ENCODE measurements around the gene AGBL4.
A peak's percentile ranks its signal among the peaks of the same experiment; 100 is the strongest.
"Not testable (repeated sequence)": the region's sequence is repeated elsewhere in the genome, so short reads cannot be mapped to it uniquely, and the experiment has no call there.

AGBL4 gene

DNA sequence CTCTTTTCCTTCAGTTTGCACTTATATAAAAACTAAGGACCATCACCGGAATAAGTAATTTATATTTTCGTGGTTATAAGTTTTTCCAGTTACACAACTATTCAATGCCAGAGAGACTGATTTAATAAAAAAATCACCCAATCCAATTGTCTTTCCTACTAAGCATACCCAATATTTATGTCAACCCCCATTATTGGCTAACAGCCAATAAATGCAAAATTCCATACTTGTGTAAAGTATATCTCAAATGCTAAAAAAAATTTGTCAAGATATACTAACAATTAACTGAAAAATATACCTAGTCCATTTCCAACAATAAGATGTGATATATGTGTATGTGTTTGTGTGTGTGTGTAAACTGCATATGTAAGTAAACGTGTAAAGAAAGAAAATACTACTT, 117.4 kb downstream of the AGBL4 start:
- Histone ChIP-seq H3K4me1 (no peaks in the 10 kb centered on the region), H3K9ac (no peak overlapping the region), H3K27ac (no peak overlapping the region), H3K4me2 (no peak overlapping the region), H3K9me3 (no peaks in the 10 kb centered on the region), H4K20me1 (no peaks in the 10 kb centered on the region), H3K4me3 (no peak overlapping the region), H3K27me3 (no peaks in the 10 kb centered on the region), H3K36me3 (no peaks in the 10 kb centered on the region)
- TF ChIP-seq Cebpa-rat (IDR thresholded peaks at IDR 0.05), result no peak

DNA sequence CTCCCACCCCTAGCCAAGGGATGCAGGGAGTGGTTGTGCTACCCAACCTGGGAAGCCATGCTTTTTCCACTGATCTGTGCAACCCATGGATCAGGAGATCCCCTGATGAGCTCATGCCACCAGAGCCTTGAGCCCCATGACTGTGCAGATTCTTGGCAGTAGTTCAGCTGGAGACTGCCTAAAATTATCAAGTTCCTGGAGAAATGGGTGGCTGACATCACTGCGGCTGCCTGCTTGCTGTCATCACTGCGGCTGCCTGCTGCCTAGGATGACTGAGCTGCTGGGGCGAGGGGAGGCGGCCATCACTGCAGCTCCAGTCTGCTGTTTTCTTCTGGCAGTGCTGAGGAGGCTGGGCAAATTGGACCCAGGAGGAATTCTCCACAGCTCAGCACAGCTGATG, 159.2 kb downstream of the AGBL4 start:
- Histone ChIP-seq H3K36me3 (no peaks in the 10 kb centered on the region), H4K20me1 (no peaks in the 10 kb centered on the region), H3K9me3 (no peaks in the 10 kb centered on the region), H3K4me2 (no peak overlapping the region), H3K4me1 (no peaks in the 10 kb centered on the region), H3K27ac (no peak overlapping the region), H3K27me3 (no peaks in the 10 kb centered on the region), H3K4me3 (no peak overlapping the region), H3K9ac (no peak overlapping the region)
- TF ChIP-seq Cebpa-rat (IDR thresholded peaks at IDR 0.05), result no peak

DNA sequence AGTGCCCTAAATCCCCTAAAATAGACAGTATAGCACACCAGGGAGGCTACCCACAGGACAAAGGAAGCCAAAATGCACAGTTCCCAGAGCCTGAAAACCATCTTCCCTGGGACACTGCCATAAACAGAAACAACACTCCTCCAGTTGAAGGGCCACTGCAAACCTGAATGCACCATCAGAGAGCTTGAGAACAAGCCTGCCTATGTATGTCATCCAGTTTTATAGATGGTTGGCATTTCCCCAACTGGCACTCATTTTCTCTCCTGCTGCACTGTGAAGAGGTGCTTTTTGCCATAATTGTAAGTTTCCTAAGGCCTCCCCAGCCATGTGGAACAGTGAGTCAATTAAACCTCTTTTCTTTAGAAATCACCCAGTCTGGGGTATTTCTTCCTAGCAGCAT, 169.0 kb downstream of the AGBL4 start:
- Histone ChIP-seq H3K9ac (no peak overlapping the region), H3K36me3 (no peaks in the 10 kb centered on the region), H3K4me1 (no peaks in the 10 kb centered on the region), H3K4me2 (no peak overlapping the region), H4K20me1 (no peaks in the 10 kb centered on the region), H3K27me3 (no peaks in the 10 kb centered on the region), H3K9me3 (no peaks in the 10 kb centered on the region), H3K27ac (no peak overlapping the region), H3K4me3 (no peak overlapping the region)
- no peak for TF ChIP-seq Cebpa-rat (IDR thresholded peaks at IDR 0.05)

DNA sequence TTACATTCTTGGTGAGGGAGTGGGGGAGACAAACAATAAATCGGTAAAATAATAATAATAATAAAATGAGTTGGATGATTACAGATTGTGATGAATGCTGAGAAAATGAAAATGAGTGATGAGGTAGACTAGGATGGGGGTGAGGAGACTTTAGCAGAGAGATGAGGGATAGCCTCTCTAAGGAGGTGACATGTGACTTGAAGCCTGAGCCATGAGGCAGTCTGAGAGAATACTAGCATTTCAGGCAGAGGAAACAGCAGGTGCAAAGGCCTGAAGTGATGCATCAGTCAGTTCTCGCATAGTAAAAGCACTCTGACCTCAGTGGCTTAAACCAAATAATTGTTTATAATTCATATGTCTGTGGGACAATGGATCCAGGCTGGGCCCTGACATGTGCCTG, 181.2 kb downstream of the AGBL4 start:
- Histone ChIP-seq H4K20me1 (no peaks in the 10 kb centered on the region), H3K9me3 (peaks cover 44% of the 10 kb centered on the region), H3K4me2 (no peak overlapping the region), H3K27me3 (no peaks in the 10 kb centered on the region), H3K27ac (no peak overlapping the region), H3K9ac (no peak overlapping the region), H3K36me3 (no peaks in the 10 kb centered on the region), H3K4me3 (no peak overlapping the region), H3K4me1 (no peaks in the 10 kb centered on the region)
- TF ChIP-seq Cebpa-rat (IDR thresholded peaks at IDR 0.05), result no peak

DNA sequence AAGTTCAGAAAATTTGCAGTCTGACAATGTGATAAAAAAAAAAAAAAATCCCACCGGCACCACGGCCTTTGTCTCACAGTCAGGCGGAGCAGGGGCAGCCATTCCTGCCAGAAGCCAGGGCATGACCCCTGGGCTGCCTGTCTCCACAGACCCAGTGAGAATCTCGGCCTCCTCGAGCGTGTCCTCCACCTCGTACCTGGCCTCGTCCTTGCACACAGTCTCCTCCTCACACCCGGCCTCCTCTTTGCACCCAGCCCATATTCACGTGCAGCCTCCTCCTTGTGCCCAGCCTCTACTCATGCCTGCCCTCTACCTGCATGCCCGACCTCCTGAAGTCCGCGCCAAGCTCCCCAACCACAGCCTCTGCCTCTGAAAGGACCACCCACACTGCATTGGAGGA, 182.0 kb downstream of the AGBL4 start:
- no peak overlapping the region for H3K9ac ChIP-seq
- no peaks in the 10 kb centered on the region for H3K27me3 ChIP-seq
- H3K27ac ChIP-seq, result no peak overlapping the region
- H3K9me3 ChIP-seq, result peaks cover 43% of the 10 kb centered on the region
- H4K20me1 ChIP-seq, result no peaks in the 10 kb centered on the region
- H3K4me3 ChIP-seq, result no peak overlapping the region
- H3K4me2 ChIP-seq, result no peak overlapping the region
- no peaks in the 10 kb centered on the region for H3K36me3 ChIP-seq
- H3K4me1 ChIP-seq, result no peaks in the 10 kb centered on the region
- no peak for TF ChIP-seq Cebpa-rat (IDR thresholded peaks at IDR 0.05)

DNA sequence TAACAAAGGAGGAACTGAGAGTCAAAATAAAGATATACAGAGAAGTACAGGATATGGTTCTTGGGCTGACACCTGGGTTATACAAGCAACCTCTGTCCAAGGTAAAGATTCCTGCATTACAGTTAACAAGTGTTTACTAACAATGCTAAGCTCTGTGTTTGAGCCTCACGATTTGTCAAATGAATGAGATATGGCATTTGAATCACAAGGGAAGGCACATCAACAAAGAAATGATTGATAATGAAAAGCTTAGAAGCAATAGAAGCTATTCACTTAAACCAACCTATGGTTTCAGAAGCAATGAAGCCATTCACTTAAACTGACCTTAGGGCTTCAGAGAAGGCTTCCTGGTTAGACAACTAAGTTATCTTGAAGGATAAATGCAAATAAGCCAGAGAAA, 199.5 kb downstream of the AGBL4 start:
- H3K4me2 ChIP-seq, result no peak overlapping the region
- H3K4me3 ChIP-seq, result no peak overlapping the region
- H3K27ac ChIP-seq, result no peak overlapping the region
- no peaks in the 10 kb centered on the region for H4K20me1 ChIP-seq
- H3K4me1 ChIP-seq, result no peaks in the 10 kb centered on the region
- H3K9ac ChIP-seq, result no peak overlapping the region
- H3K27me3 ChIP-seq, result no peaks in the 10 kb centered on the region
- H3K36me3 ChIP-seq, result no peaks in the 10 kb centered on the region
- no peaks in the 10 kb centered on the region for H3K9me3 ChIP-seq
- no peak for TF ChIP-seq Cebpa-rat (IDR thresholded peaks at IDR 0.05)

DNA sequence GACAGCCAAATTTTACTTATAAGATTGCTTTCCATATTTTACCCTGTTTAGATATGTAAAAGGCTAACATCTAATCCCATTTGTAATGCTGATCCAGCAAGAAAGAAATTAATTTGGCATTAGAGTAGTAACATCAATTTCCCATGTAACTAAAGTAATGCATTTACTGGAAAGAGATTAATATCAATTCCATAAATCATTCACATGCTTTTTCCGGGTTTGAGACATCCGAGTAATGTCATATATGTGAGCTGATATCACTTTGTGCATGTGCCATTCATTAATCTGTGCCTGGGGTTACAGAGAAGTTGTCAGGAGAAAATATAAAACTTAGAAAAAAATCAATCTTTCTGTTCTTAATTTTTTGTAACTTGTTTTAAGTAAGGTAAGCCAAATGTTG, 206.1 kb downstream of the AGBL4 start:
- Histone ChIP-seq H3K4me3 (no peak overlapping the region), H3K27me3 (no peaks in the 10 kb centered on the region), H3K9me3 (no peaks in the 10 kb centered on the region), H3K36me3 (no peaks in the 10 kb centered on the region), H3K4me1 (no peaks in the 10 kb centered on the region), H3K4me2 (no peak overlapping the region), H4K20me1 (no peaks in the 10 kb centered on the region), H3K27ac (no peak overlapping the region), H3K9ac (no peak overlapping the region)
- no peak for TF ChIP-seq Cebpa-rat (IDR thresholded peaks at IDR 0.05)

DNA sequence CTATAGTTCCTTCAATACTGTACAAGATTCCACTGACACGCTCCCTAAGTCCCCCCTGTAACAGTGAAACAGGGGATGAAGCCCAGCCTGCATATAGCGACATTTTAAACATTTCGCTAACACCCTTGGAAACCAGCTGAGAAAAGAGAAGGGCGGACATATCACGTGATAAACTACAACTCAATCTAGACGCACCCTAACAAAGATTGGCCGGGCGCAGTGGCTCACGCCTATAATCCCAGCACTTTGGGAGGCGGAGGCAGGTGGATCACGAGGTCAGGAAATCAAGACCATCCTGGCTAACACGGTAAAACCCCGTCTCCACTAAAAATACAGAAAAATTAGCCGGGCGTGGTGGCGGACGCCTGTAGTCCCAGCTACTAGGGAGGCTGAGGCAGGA, 236.7 kb downstream of the AGBL4 start:
- H3K4me2 ChIP-seq, H3K9ac ChIP-seq, H3K4me1 ChIP-seq, H3K9me3 ChIP-seq, H4K20me1 ChIP-seq, H3K27me3 ChIP-seq, H3K36me3 ChIP-seq, H3K4me3 ChIP-seq, H3K27ac ChIP-seq: not testable (repeated sequence)

DNA sequence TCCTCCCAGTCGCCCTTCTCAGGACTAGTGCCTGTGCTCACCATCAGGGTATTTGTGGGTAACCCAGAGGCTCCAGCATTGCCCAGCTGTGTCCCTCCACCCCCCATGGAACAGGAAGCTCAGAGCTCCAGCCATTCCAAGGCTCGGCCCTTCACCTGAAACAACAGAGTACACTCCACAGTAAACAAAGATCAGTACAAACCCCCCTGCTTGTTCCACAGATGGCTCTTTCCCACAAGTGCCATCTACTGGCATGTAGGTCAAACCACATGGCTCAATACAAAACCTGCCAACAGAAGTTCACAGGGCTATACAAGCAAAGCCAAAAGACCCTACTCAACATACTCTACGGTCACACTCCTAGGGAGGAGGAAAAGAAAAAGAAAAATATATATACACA, 258.7 kb downstream of the AGBL4 start:
- TF ChIP-seq Cebpa-rat (IDR thresholded peaks at IDR 0.05), result no peak

DNA sequence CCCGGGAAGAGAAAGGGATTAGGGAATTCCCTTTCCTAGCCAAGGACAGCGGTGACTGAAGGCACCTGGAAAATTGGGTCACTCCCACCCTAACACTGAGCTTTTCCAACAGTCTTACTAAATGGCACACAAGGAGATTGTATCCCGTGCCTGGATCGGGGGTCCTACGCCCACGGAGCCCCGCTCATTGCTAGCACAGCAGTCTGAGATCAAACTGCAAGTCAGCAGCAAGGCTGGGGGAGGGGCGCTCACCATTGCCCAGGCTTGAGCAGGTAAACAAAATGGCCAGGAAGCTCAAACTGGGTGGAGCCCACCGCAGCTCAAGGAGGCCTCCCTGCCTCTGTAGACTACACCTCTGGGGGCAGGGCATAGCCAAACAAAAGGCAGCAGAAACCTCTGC, 285.6 kb downstream of the AGBL4 start:
- H3K27ac ChIP-seq, H3K4me1 ChIP-seq, H3K4me3 ChIP-seq, H3K9ac ChIP-seq, H3K36me3 ChIP-seq, H3K27me3 ChIP-seq, H3K4me2 ChIP-seq, H4K20me1 ChIP-seq: not testable (repeated sequence)
- H3K9me3 ChIP-seq, result peaks cover 16% of the 10 kb centered on the region; the same call in 1 of the 2 replicates

More for the DNA sequence above, 258.7 kb downstream of the AGBL4 start:
- Histone ChIP-seq H3K27me3 (no peaks in the 10 kb centered on the region), H3K4me3 (no peak overlapping the region), H3K9me3 (no peaks in the 10 kb centered on the region), H4K20me1 (no peaks in the 10 kb centered on the region), H3K27ac (no peak overlapping the region), H3K4me2 (peak overlapping the region; percentile 36), H3K36me3 (no peaks in the 10 kb centered on the region), H3K4me1 (peaks cover 9% of the 10 kb centered on the region), H3K9ac (no peak overlapping the region)

DNA sequence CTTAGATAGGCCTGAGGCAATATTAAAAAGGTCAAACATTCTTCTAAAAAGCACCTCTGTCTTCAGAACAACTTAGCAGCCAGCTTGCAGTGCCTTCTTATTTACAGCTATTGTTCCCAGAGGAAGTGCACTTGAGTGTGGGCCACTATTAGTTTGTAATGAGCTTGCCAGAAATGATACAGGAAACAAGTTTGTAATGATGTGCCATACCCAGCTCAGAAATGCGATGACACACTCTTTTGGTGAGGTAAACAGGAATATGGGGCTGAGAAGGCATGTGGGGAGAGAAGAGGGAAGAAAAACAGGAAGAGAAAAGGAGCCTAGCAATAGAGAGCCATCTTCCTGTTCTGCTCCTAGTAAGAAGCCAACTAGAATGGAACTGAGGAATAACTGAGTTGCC, 295.4 kb downstream of the AGBL4 start:
- no peak overlapping the region for H3K27ac ChIP-seq
- peaks cover 16% of the 10 kb centered on the region for H3K9me3 ChIP-seq
- no peak overlapping the region for H3K9ac ChIP-seq
- H3K4me1 ChIP-seq, result no peaks in the 10 kb centered on the region
- no peaks in the 10 kb centered on the region for H3K27me3 ChIP-seq
- no peak overlapping the region for H3K4me2 ChIP-seq
- H3K4me3 ChIP-seq, result no peak overlapping the region
- H4K20me1 ChIP-seq, result no peaks in the 10 kb centered on the region
- no peaks in the 10 kb centered on the region for H3K36me3 ChIP-seq
- no peak for TF ChIP-seq Cebpa-rat (IDR thresholded peaks at IDR 0.05)

All from BLaER1 (cell line).